GM12892 (cell line): ENCODE results near the gene FARP2.

Source experiments
- POLR2A ChIP-seq: IDR thresholded peaks from 2 replicates; pipeline ENCODE4 v1.6.1; 2011; ENCODE audit warnings: low read depth, low read length, control low read depth
- POLR2AphosphoS5 ChIP-seq: IDR thresholded peaks from 2 replicates; pipeline ENCODE4 v1.6.1; 2011; ENCODE audit warnings: low read depth, low read length, control low read depth
- TAF1 ChIP-seq: IDR thresholded peaks from 2 replicates; pipeline ENCODE4 v1.6.1; 2011; ENCODE audit warnings: low read depth, mild to moderate bottlenecking, control low read depth, low read length, borderline replicate concordance

GRCh38 chr2:241350878-241351639 lies 5.0 kb upstream of the FARP2 start:
- TF ChIP-seq POLR2AphosphoS5 = 0 out of 2 replicates have a peak, but pooled peaks have one; percentile 45
- TF ChIP-seq POLR2A = no peak
- TF ChIP-seq TAF1 = no peak
